Testis (tissue), 2 donors: Measurements from ENCODE around the gene SMC5.

ENCODE experiments used
- CTCF ChIP-seq, 3 experiments: fragments of 450-650 bp in 2 of 3; fragments of 200-600 bp in 1 of 3; sonication (generic) in 1 of 3; IDR thresholded peaks; one replicate each; pipeline ENCODE4 v1.5.1; 2016 to 2019; ENCODE audit warnings: antibody characterized with exemption in 3 of 3, mild to moderate bottlenecking in 2 of 3, moderate library complexity in 1 of 3
- POLR2A ChIP-seq: fragments of 450-650 bp; IDR thresholded peaks from one replicate; pipeline ENCODE4 v1.6.1; 2017; ENCODE audit warnings: antibody characterized with exemption, mild to moderate bottlenecking, moderate library complexity

- TF ChIP-seq CTCF (IDR thresholded peaks at IDR 0.05) (no peak), POLR2A (no peak)
Observed at GRCh38 chr9:70347046-70347445, 88.3 kb downstream of the SMC5 start.
